Transverse colon (tissue), 4 donors: ENCODE results near the gene SLC17A8. TPM values are rescaled to one million over a fixed set of nuclear protein-coding genes. Genes with fewer than 3 reads are reported as not detected.
"Not testable (repeated sequence)": the region's sequence is repeated elsewhere in the genome, so short reads cannot be mapped to it uniquely, and the experiment has no call there.

ENCODE experiments used
- DNase-seq: peaks from one replicate; pipeline ENCODE4 v3.0.0-alpha.2; 2019
- H3K27ac ChIP-seq, 4 donors: fragments of 200-600 bp; sonication (generic); 2 replicates each; pipeline ENCODE4 v1.5.1; 2016 to 2018; ENCODE audit warnings: inconsistent platforms in 4 of 4
- H3K27me3 ChIP-seq: fragments of 200-600 bp; sonication (generic); 2 replicates; pipeline ENCODE4 v1.5.1; 2017; ENCODE audit warnings: inconsistent platforms
- H3K36me3 ChIP-seq, 4 donors: fragments of 200-600 bp; sonication (generic); 2 replicates each; pipeline ENCODE4 v1.5.1; 2017 to 2019; ENCODE audit warnings: inconsistent platforms in 4 of 4
- H3K4me1 ChIP-seq, 4 donors: fragments of 200-600 bp; sonication (generic); 2 replicates each; pipeline ENCODE4 v1.5.1; 2017 to 2020; ENCODE audit warnings: inconsistent platforms in 4 of 4
- H3K4me3 ChIP-seq, 4 donors: fragments of 200-600 bp; sonication (generic); 1 replicate in 1 of 4; 2 replicates in 3 of 4; pipeline versions ENCODE4 v1.5.1 to v1.6.1; 2017 to 2019; ENCODE audit warnings: inconsistent platforms in 4 of 4
- H3K9me3 ChIP-seq, 2 donors: fragments of 200-600 bp; sonication (generic); 2 replicates each; pipeline ENCODE4 v1.5.1; 2017 to 2019; ENCODE audit warnings: inconsistent platforms in 2 of 2
- CTCF ChIP-seq, 5 experiments: fragments of 200-600 bp in 3 of 5; fragments of 450-650 bp in 2 of 5; sonication (generic) in 3 of 5; IDR thresholded peaks; 1 replicate in 2 of 5; 2 replicates in 3 of 5; pipeline ENCODE4 v1.5.1; 2016 to 2017; ENCODE audit warnings: antibody characterized with exemption in 5 of 5, inconsistent platforms in 3 of 5, mild to moderate bottlenecking in 2 of 5, moderate library complexity in 1 of 5
- EP300 ChIP-seq: sonication (generic); formaldehyde crosslinking; IDR thresholded peaks from one replicate; pipeline ENCODE4 v1.6.1; 2017; ENCODE audit warnings: antibody characterized with exemption, low read depth
- POLR2A ChIP-seq: fragments of 450-650 bp; IDR thresholded peaks from one replicate; pipeline ENCODE4 v1.6.1; 2016; ENCODE audit warnings: antibody characterized with exemption, mild to moderate bottlenecking, moderate library complexity
- POLR2AphosphoS5 ChIP-seq, 3 donors: sonication (generic); formaldehyde crosslinking; IDR thresholded peaks; one replicate each; pipeline ENCODE4 v1.6.1; 2016; ENCODE audit warnings: antibody characterized with exemption in 3 of 3
- WGBS, 2 donors: methylation state at CpG; one replicate each; pipeline ENCODE4 v1.1.5; 2018; ENCODE audit warnings: low coverage in 1 of 2; 5-methylcytosine and 5-hydroxymethylcytosine counted together
- in situ Hi-C, 4 donors: fragments of 200-750 bp; cut with MboI; loops; one replicate each; pipeline versions ENCODE4 v1.15.0 to v1.15.1; 2017; ENCODE audit warnings: low sequenced_read_pairs in 3 of 4, low pct_ligation_motif_present in 1 of 4, low pct_unique_long_range_greater_than_20kb in 1 of 4
- intact Hi-C: fragments of 100-400 bp; cut with DNase I; formaldehyde crosslinking; loops from one replicate; pipeline ENCODE4 v1.15.1; 2023; ENCODE audit warnings: low total_unique reads
- total RNA-seq, 4 donors: library from RNA; depleted of rRNA; stranded (reverse); fragments of >200 nt; gene quantifications; one replicate each; pipeline ENCODE4 v1.1.0, GENCODE V29; 2016

SLC17A8 gene
- total RNA-seq, 4 donors from 2014 or later, result 5.4 to 21.8 (median 7.5) TPM

GRCh38 chr12:100422646-100423045 lies 65.8 kb downstream of the SLC17A8 start:
- in situ Hi-C loops (no loop called here), intact Hi-C loops (no loop called here)
- H3K27me3 ChIP-seq, result no peaks in the 10 kb centered on the region
- H3K4me1 ChIP-seq, result no peaks in the 10 kb centered on the region
- TF ChIP-seq CTCF (IDR thresholded peaks at IDR 0.05), result no peak
- H3K27ac ChIP-seq, result no peak overlapping the region
- peaks cover 0 to 7% of the 10 kb centered on the region in 2 donors for H3K9me3 ChIP-seq
- no peak for DNase-seq
- no peak overlapping the region for H3K4me3 ChIP-seq
- no peaks in the 10 kb centered on the region for H3K36me3 ChIP-seq

GRCh38 chr12:100426145-100426544 lies 69.3 kb downstream of the SLC17A8 start:
- H3K4me3 ChIP-seq, result no peak overlapping the region
- H3K36me3 ChIP-seq, result no peaks in the 10 kb centered on the region
- no peaks in the 10 kb centered on the region for H3K4me1 ChIP-seq
- peaks cover 0 to 7% of the 10 kb centered on the region in 2 donors for H3K9me3 ChIP-seq
- no peak overlapping the region for H3K27ac ChIP-seq
- WGBS, 2 donors, result 33% methylated on average over 1 of the region's 1 CpG
- no peak for TF ChIP-seq POLR2A
- in situ Hi-C loops, result no loop called here
- no peaks in the 10 kb centered on the region for H3K27me3 ChIP-seq
- intact Hi-C loops, result no loop called here
- DNase-seq, result no peak

GRCh38 chr12:100427078-100427477 lies 70.2 kb downstream of the SLC17A8 start:
- intact Hi-C loops, result no loop called here
- in situ Hi-C loops, result no loop called here
- no peaks in the 10 kb centered on the region for H3K36me3 ChIP-seq
- TF ChIP-seq POLR2AphosphoS5 (IDR thresholded peaks at IDR 0.05) (no peak), EP300 (no peak), POLR2A (no peak), CTCF (IDR thresholded peaks at IDR 0.05) (no peak)
- H3K4me3 ChIP-seq, result no peak overlapping the region
- no peaks in the 10 kb centered on the region for H3K27me3 ChIP-seq
- 69 to 74% methylated on average over 2 to 3 of the region's 3 CpGs for WGBS, 2 donors
- peaks cover 0 to 7% of the 10 kb centered on the region in 2 donors for H3K9me3 ChIP-seq
- no peak overlapping the region for H3K27ac ChIP-seq
- no peak for DNase-seq
- H3K4me1 ChIP-seq, result no peaks in the 10 kb centered on the region

- 98% methylated on average over 32 of the region's 32 CpGs; no CpG with 5 or more reads in 1 of the 2 donors for WGBS, 2 donors
These were observed 73.4 kb downstream of the SLC17A8 start for GRCh38 chr12:100430251-100430650.

GRCh38 chr12:100433701-100434100 lies 76.8 kb downstream of the SLC17A8 start:
- in situ Hi-C loops (no loop called here), intact Hi-C loops (no loop called here)
- Histone ChIP-seq H3K36me3 (no peaks in the 10 kb centered on the region), H3K27me3 (no peaks in the 10 kb centered on the region), H3K4me1 (peaks cover 2 to 21% (median 10%) of the 10 kb centered on the region in 4 donors), H3K27ac (no peak overlapping the region), H3K9me3 (no peaks in the 10 kb centered on the region), H3K4me3 (no peak overlapping the region)
- no peak for DNase-seq
- TF ChIP-seq CTCF (IDR thresholded peaks at IDR 0.05) (no peak), EP300 (no peak), POLR2AphosphoS5 (IDR thresholded peaks at IDR 0.05) (no peak), POLR2A (no peak)
- WGBS, 2 donors, result 54 to 69% methylated on average over 2 of the region's 2 CpGs

More at GRCh38 chr12:100430251-100430650, 73.4 kb downstream of the SLC17A8 start:
- DNase-seq, H3K36me3 ChIP-seq, H3K27me3 ChIP-seq, intact Hi-C loops, H3K4me1 ChIP-seq, H3K27ac ChIP-seq, H3K9me3 ChIP-seq, in situ Hi-C loops, H3K4me3 ChIP-seq: not testable (repeated sequence)
